ENCODE measurements around the gene ALDH1A3.

GRCh38 chr15:100899601-100900000 is 20.0 kb downstream of the ALDH1A3 start:
- TF ChIP-seq CTCF (IDR thresholded peaks at IDR 0.05) (no peak), POLR2A (IDR thresholded peaks at IDR 0.05) (no peak)

All from prostate gland (tissue), 2 donors.